Stimulated activated CD4-positive, alpha-beta T cell treated with anti-CD3 and anti-CD28 coated beads, Interleukin-1b, Interleukin-23, amount 100 ng/mL, for 4 hours (primary cell): ENCODE results near the gene JAG2.

Experiments
- DNase-seq, 2 donors: peaks; one replicate each; pipeline ENCODE4 v3.0.0-alpha.2; 2020; ENCODE audit warnings: low read depth in 2 of 2

The JAG2 gene

GRCh38 chr14:105182296-105183020, 13.9 kb upstream of the JAG2 start:
- DNase-seq: no peak

- DNase-seq: no peak
Measured at GRCh38 chr14:105181549-105182295, 13.1 kb upstream of the JAG2 start.

GRCh38 chr14:105180592-105181548, 12.3 kb upstream of the JAG2 start, which contains the start of gene NUDT14:
NUDT14 (minus strand) TSS chr14:105181312; CDS start chr14:105181209, 103 bp downstream.
- DNase-seq: peak; percentile 84 to 86

GRCh38 chr14:105179191-105179590, 10.6 kb upstream of the JAG2 start:
- no peak for DNase-seq

- no peak for DNase-seq
Measured at GRCh38 chr14:105178868-105179140, 10.2 kb upstream of the JAG2 start.

- no peak for DNase-seq
Measured at GRCh38 chr14:105178069-105178867, 9.7 kb upstream of the JAG2 start.

GRCh38 chr14:105177082-105177481, 8.5 kb upstream of the JAG2 start:
- DNase-seq: no peak

- DNase-seq: no peak
Measured at GRCh38 chr14:105176513-105176912, 7.9 kb upstream of the JAG2 start.

- DNase-seq: no peak
Measured at GRCh38 chr14:105173901-105174894, 5.6 kb upstream of the JAG2 start.

GRCh38 chr14:105173145-105173544, 4.6 kb upstream of the JAG2 start:
- DNase-seq: no peak

- no peak for DNase-seq
Measured at GRCh38 chr14:105172476-105172875, 3.9 kb upstream of the JAG2 start.

GRCh38 chr14:105171004-105171673, 2.6 kb upstream of the JAG2 start:
- DNase-seq: no peak

GRCh38 chr14:105169776-105170655, 1.4 kb upstream of the JAG2 start:
- no peak for DNase-seq

GRCh38 chr14:105168979-105169507, 467 bp upstream of the JAG2 start:
- DNase-seq: peak; percentile 25 to 27

- DNase-seq: no peak
Measured at GRCh38 chr14:105168093-105168420, 519 bp downstream of the JAG2 start.

- peak in 1 of 2 donors; percentile 24 for DNase-seq
Measured at GRCh38 chr14:105167303-105168092, 1.1 kb downstream of the JAG2 start.

- no peak for DNase-seq
Measured at GRCh38 chr14:105166571-105167302, 1.8 kb downstream of the JAG2 start.
